Activated T-helper 2 cell treated with anti-CD3 and anti-CD28 coated beads, Interferon-gamma antibody, Interleukin-2, Interleukin-4, amounts not matched to agents 10 μg/mL and 5 μg/mL and 100 μg/mL, durations not matched to agents 14 hours and 24 hours and 36 hours (primary cell): ENCODE measurements around the gene CH25H. TPM values are rescaled to one million over a fixed set of nuclear protein-coding genes. Genes with fewer than 3 reads are reported as not detected.

Experiments used
- DNase-seq: peaks from one replicate; pipeline ENCODE4 v3.0.0; 2021; ENCODE audit warnings: low spot score
- H3K27ac Mint-ChIP-seq: one replicate; pipeline ENCODE4 v1.8.0; 2021; ENCODE audit warnings: mixed read lengths
- H3K27me3 Mint-ChIP-seq: one replicate; pipeline ENCODE4 v1.8.0; 2021; ENCODE audit warnings: low read depth, mixed read lengths
- H3K36me3 Mint-ChIP-seq: one replicate; pipeline ENCODE4 v1.8.0; 2021; ENCODE audit warnings: low read depth, mixed read lengths
- H3K4me1 Mint-ChIP-seq: one replicate; pipeline ENCODE4 v1.8.0; 2021; ENCODE audit warnings: low read depth, mixed read lengths
- H3K4me3 Mint-ChIP-seq: one replicate; pipeline ENCODE4 v1.8.0; 2021; ENCODE audit warnings: low read depth, mild to moderate bottlenecking, moderate library complexity, mixed read lengths
- H3K9me3 Mint-ChIP-seq: one replicate; pipeline ENCODE4 v1.8.0; 2021; ENCODE audit warnings: mixed read lengths
- intact Hi-C: fragments of 100-400 bp; cut with micrococcal nuclease; formaldehyde crosslinking; loops from one replicate; pipeline ENCODE4 v1.15.1; 2023
- total RNA-seq: library from RNA; stranded (reverse); gene quantifications from 2 replicates; pipeline ENCODE4 v1.2.3, GENCODE V29; 2022

The CH25H gene
- total RNA-seq, 1 donor from 2014 or later = not detected

GRCh38 chr10:89241486-89242344 lies 34.6 kb upstream of the CH25H start:
- Mint-ChIP-seq H3K9me3 (no peaks in the 10 kb centered on the region), H3K36me3 (no peaks in the 10 kb centered on the region), H3K4me3 (no peak overlapping the region), H3K27me3 (no peaks in the 10 kb centered on the region), H3K27ac (no peak overlapping the region), H3K4me1 (no peaks in the 10 kb centered on the region)
- DNase-seq = no peak
- intact Hi-C loops = no loop called here

- Mint-ChIP-seq H3K4me1 (peaks cover 2% of the 10 kb centered on the region), H3K36me3 (peaks cover 3% of the 10 kb centered on the region)
- intact Hi-C loops = no loop called here
Measured at GRCh38 chr10:89241026-89241425, 33.9 kb upstream of the CH25H start.

DNA sequence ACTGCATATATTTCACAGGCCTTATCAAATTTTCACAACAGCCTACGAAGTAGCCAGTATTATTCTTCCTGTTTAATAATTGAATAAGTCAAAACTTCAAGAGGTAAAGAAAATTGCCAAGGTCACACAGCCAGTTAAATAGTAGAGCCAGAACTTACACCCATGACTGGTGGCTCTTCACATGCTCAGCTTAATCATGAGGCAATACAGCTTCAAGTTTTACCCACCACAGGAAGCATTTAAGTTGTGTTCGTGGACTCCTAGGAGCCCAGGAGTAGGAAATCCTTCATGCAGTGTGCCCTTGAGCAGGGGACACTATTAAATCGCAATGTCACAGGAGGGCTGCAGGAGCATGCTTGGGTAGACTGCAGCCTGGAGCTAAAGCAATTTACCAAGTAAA lies 33.4 kb upstream of the CH25H start:
- Mint-ChIP-seq H3K9me3 (no peaks in the 10 kb centered on the region), H3K27ac (no peak overlapping the region), H3K4me3 (no peak overlapping the region), H3K36me3 (peaks cover 3% of the 10 kb centered on the region), H3K4me1 (peaks cover 2% of the 10 kb centered on the region), H3K27me3 (no peaks in the 10 kb centered on the region)
- intact Hi-C loops = no loop called here
- no peak for DNase-seq

More at GRCh38 chr10:89241026-89241425, 33.9 kb upstream of the CH25H start:
- H3K9me3 Mint-ChIP-seq = no peaks in the 10 kb centered on the region
- H3K4me3 Mint-ChIP-seq = no peak overlapping the region
- no peak overlapping the region for H3K27ac Mint-ChIP-seq
- DNase-seq = no peak
- no peaks in the 10 kb centered on the region for H3K27me3 Mint-ChIP-seq

DNA sequence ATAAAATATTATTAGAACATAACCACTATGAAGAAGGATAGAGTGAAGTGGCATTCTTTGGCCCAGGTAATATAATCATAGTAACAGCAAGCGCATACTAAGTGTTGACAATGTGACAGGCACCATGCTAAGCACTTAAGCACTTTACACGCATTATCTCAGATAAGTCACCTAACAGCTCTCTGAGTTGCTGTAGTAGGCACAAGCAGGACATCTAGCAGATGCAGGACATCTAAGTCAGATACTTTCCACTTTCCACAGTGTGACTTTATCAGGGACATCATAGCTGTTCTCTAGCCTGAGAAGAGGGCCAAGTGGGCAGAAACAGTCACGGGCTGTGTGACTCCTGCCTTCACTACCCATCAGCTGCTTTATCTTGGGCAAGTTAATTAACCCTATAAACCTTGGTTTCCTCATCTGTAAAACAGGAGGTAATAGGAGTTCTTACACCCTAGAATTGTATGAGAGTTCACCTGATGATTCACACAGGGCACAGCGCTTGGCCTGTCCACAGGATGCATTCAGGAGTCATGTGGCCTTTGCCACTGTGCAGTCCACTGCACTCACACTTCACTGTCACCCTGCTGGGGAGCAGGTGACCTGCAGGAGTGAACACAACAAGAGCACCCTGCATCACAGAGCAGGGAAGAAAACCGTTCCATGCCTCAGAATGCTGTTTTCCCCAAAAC lies 32.0 kb upstream of the CH25H start:
- H3K27me3 Mint-ChIP-seq = no peaks in the 10 kb centered on the region
- H3K4me3 Mint-ChIP-seq = no peak overlapping the region
- H3K4me1 Mint-ChIP-seq = peaks cover 2% of the 10 kb centered on the region
- H3K27ac Mint-ChIP-seq = no peak overlapping the region
- no peak for DNase-seq
- peaks cover 3% of the 10 kb centered on the region for H3K36me3 Mint-ChIP-seq
- intact Hi-C loops = no loop called here
- no peaks in the 10 kb centered on the region for H3K9me3 Mint-ChIP-seq

GRCh38 chr10:89237849-89238248 lies 30.7 kb upstream of the CH25H start:
- H3K27ac Mint-ChIP-seq = no peak overlapping the region
- no peak for DNase-seq
- H3K36me3 Mint-ChIP-seq = peaks cover 3% of the 10 kb centered on the region
- H3K27me3 Mint-ChIP-seq = no peaks in the 10 kb centered on the region
- intact Hi-C loops = no loop called here
- H3K4me3 Mint-ChIP-seq = no peak overlapping the region
- H3K9me3 Mint-ChIP-seq = no peaks in the 10 kb centered on the region
- H3K4me1 Mint-ChIP-seq = peaks cover 2% of the 10 kb centered on the region

- intact Hi-C loops = no loop called here
- Mint-ChIP-seq H3K27me3 (no peaks in the 10 kb centered on the region), H3K27ac (no peak overlapping the region), H3K36me3 (peaks cover 3% of the 10 kb centered on the region), H3K9me3 (no peaks in the 10 kb centered on the region), H3K4me1 (peaks cover 2% of the 10 kb centered on the region), H3K4me3 (no peak overlapping the region)
- DNase-seq = no peak
Measured at GRCh38 chr10:89236226-89236797, 29.2 kb upstream of the CH25H start.

GRCh38 chr10:89235073-89235798 lies 28.1 kb upstream of the CH25H start:
- Mint-ChIP-seq H3K27me3 (no peaks in the 10 kb centered on the region), H3K36me3 (peaks cover 3% of the 10 kb centered on the region), H3K27ac (no peak overlapping the region), H3K9me3 (no peaks in the 10 kb centered on the region), H3K4me1 (peaks cover 2% of the 10 kb centered on the region), H3K4me3 (no peak overlapping the region)
- intact Hi-C loops = no loop called here
- no peak for DNase-seq

GRCh38 chr10:89233033-89233432 lies 25.9 kb upstream of the CH25H start:
- Mint-ChIP-seq H3K9me3 (no peaks in the 10 kb centered on the region), H3K4me1 (peaks cover 4% of the 10 kb centered on the region), H3K4me3 (no peak overlapping the region), H3K36me3 (peaks cover 3% of the 10 kb centered on the region), H3K27ac (no peak overlapping the region), H3K27me3 (no peaks in the 10 kb centered on the region)
- intact Hi-C loops = no loop called here
- no peak for DNase-seq

DNA sequence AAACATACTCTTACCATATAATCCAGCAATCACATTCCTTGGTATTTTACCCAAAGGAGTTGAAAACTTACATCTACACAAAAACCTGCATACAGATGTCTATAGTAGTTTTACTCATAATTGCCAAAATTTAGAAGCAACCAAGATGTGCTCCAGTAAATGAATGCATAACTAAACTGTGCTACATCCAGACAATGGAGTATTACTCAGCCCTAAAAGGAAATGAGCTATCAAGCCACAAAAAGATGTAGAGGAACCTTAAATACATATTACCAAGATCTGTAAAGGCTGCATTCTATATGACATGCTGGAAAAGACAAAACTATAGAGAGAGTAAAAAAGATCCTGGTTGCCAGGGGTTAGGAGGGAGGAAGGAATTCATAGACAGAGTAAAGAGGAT lies 21.8 kb upstream of the CH25H start:
- Mint-ChIP-seq H3K9me3 (no peaks in the 10 kb centered on the region), H3K27ac (no peak overlapping the region), H3K27me3 (no peaks in the 10 kb centered on the region), H3K4me3 (no peak overlapping the region), H3K36me3 (no peaks in the 10 kb centered on the region), H3K4me1 (peaks cover 5% of the 10 kb centered on the region)
- no peak for DNase-seq
- intact Hi-C loops = no loop called here

GRCh38 chr10:89228146-89228545 lies 21.0 kb upstream of the CH25H start:
- H3K36me3 Mint-ChIP-seq = no peaks in the 10 kb centered on the region

DNA sequence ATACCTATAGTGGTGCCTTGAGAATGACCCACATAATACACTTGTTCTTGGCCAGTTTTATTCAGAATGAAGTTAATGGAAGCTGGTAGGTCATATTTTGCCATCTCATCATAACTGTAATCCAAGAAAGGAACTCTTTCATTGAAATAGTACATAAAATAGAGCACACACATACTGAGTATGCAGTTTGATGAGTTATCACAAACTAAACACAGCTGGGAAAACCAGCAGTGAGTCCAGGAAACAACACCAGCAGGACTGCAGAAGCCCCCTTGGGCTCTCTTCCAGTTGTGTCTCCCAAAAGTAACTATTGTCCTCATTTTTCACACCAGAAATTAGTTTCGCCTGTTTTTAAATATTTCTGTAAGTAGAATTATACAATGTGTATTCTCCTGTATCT lies 19.8 kb upstream of the CH25H start:
- intact Hi-C loops = no loop called here
- H3K27me3 Mint-ChIP-seq = no peaks in the 10 kb centered on the region
- H3K36me3 Mint-ChIP-seq = no peaks in the 10 kb centered on the region
- H3K27ac Mint-ChIP-seq = no peak overlapping the region
- peaks cover 5% of the 10 kb centered on the region for H3K4me1 Mint-ChIP-seq
- no peak for DNase-seq
- no peaks in the 10 kb centered on the region for H3K9me3 Mint-ChIP-seq
- H3K4me3 Mint-ChIP-seq = no peak overlapping the region

More at GRCh38 chr10:89228146-89228545, 21.0 kb upstream of the CH25H start:
- no peak overlapping the region for H3K4me3 Mint-ChIP-seq
- H3K9me3 Mint-ChIP-seq = no peaks in the 10 kb centered on the region
- no peaks in the 10 kb centered on the region for H3K27me3 Mint-ChIP-seq
- peaks cover 5% of the 10 kb centered on the region for H3K4me1 Mint-ChIP-seq
- intact Hi-C loops = no loop called here
- H3K27ac Mint-ChIP-seq = no peak overlapping the region
- DNase-seq = no peak

GRCh38 chr10:89224739-89225443 lies 17.8 kb upstream of the CH25H start:
- H3K9me3 Mint-ChIP-seq = no peaks in the 10 kb centered on the region
- no peak for DNase-seq
- H3K27ac Mint-ChIP-seq = no peak overlapping the region
- no peak overlapping the region for H3K4me3 Mint-ChIP-seq
- H3K27me3 Mint-ChIP-seq = no peaks in the 10 kb centered on the region
- no peaks in the 10 kb centered on the region for H3K36me3 Mint-ChIP-seq
- peaks cover 5% of the 10 kb centered on the region for H3K4me1 Mint-ChIP-seq
- intact Hi-C loops = no loop called here
